Ovary (tissue), 9 donors: ENCODE results near the gene TENT5C. TPM values are rescaled to one million over a fixed set of nuclear protein-coding genes. Genes with fewer than 3 reads are reported as not detected.

ENCODE experiments used
- DNase-seq, 5 donors: peaks; one replicate each; pipeline ENCODE4 v3.0.0-alpha.2; 2019 to 2020
- H3K27ac ChIP-seq, 2 donors: fragments of 200-600 bp; one replicate each; pipeline versions ENCODE4 v1.5.1 to v1.8.0; 2019 to 2022
- H3K27me3 ChIP-seq: fragments of 200-600 bp; one replicate; pipeline ENCODE4 v1.8.0; 2022
- H3K36me3 ChIP-seq: fragments of 200-600 bp; sonication (generic); one replicate; pipeline ENCODE4 v1.5.1; 2019
- H3K4me1 ChIP-seq: one replicate; pipeline ENCODE4 v1.8.1; 2013; ENCODE audit warnings: mild to moderate bottlenecking, moderate library complexity; ENCODE audit not compliant: insufficient read depth
- H3K4me3 ChIP-seq: fragments of 200-600 bp; sonication (generic); one replicate; pipeline ENCODE4 v1.5.1; 2017
- H3K9me3 ChIP-seq, 2 donors: fragments of 200-600 bp in 1 of 2; sonication (generic) in 1 of 2; one replicate each; pipeline versions ENCODE4 v1.5.1 to v1.8.1; 2013 to 2019; ENCODE audit warnings: mild to moderate bottlenecking in 1 of 2, moderate library complexity in 1 of 2
- CTCF ChIP-seq, 3 donors: fragments of 450-650 bp in 2 of 3; fragments of 200-600 bp in 1 of 3; IDR thresholded peaks; one replicate each; pipeline versions ENCODE4 v1.5.1 to v1.8.0; 2016 to 2022; ENCODE audit warnings: antibody characterized with exemption in 3 of 3, mild to moderate bottlenecking in 1 of 3
- EP300 ChIP-seq: sonication (generic); formaldehyde crosslinking; IDR thresholded peaks from one replicate; pipeline ENCODE4 v1.6.1; 2017; ENCODE audit warnings: antibody characterized with exemption
- POLR2A ChIP-seq: fragments of 450-650 bp; IDR thresholded peaks from one replicate; pipeline ENCODE4 v1.6.1; 2017; ENCODE audit warnings: antibody characterized with exemption, mild to moderate bottlenecking, moderate library complexity
- WGBS, 3 donors: extraction: QIAGEN DNeasy Blood & Tissue Kit in 1 of 3; methylation state at CpG; one replicate each; pipeline versions ENCODE4 v1.1.5 to v1.1.7; 2013 to 2017; 5-methylcytosine and 5-hydroxymethylcytosine counted together
- intact Hi-C, 4 donors: fragments of 100-400 bp; cut with DNase I; formaldehyde crosslinking; loops; one replicate each; pipeline versions ENCODE4 v1.11.0 to v1.15.1; 2022 to 2023
- polyA plus RNA-seq, 2 donors: library from polyadenylated mRNA; stranded (reverse); fragments of 200-250 nt in 1 of 2; fragments of 350-450 nt in 1 of 2; fragmentation: Illumina TruSeq in 1 of 2; extraction: RNeasy Lipid Tissue Mini Kit (QIAGEN cat#74804) in 1 of 2; gene quantifications; one replicate each; pipeline ENCODE4 v1.2.3, GENCODE V29; 2013 to 2014
- total RNA-seq, 7 donors: library from RNA; depleted of rRNA in 2 of 7; stranded (reverse); fragments of >200 nt in 2 of 7; fragmentation: NEBNext Ultra II Directional in 3 of 7; extraction: Animal tissue kit (Norgen Biotek cat#: 25700) in 3 of 7; gene quantifications; one replicate each; pipeline versions ENCODE4 v1.1.0 to v1.2.4, GENCODE V29; 2016 to 2023
- donor health status: DM: no; HTN: no; CAD: no; lungs with moderate emphysema.
- donor health status: DM: no; HTN: no; CAD: no.
- donor health status: Bipolar disorder and iron deficiency.
- donor health status: DM: yes; HTN: yes; CAD: no.
- donor health status: DM: no; HTN: no; CAD: no.
- donor health status: DM: yes; HTN: yes; CAD: no.

TENT5C gene
- total and polyA plus RNA-seq, 9 donors, result 2.6 to 24.7 (median 11.4) TPM

- no peaks in the 10 kb centered on the region for H3K4me1 ChIP-seq
- H3K9me3 ChIP-seq, result no peaks in the 10 kb centered on the region
- no peak overlapping the region for H3K27ac ChIP-seq
- TF ChIP-seq EP300 (no peak), POLR2A (no peak), CTCF (IDR thresholded peaks at IDR 0.05) (no peak)
- 45 to 51% (median 47%) methylated on average over 7 of the region's 7 CpGs for WGBS, 3 donors
- intact Hi-C loops, result no loop called here
- no peaks in the 10 kb centered on the region for H3K36me3 ChIP-seq
- DNase-seq, result no peak
- no peak overlapping the region for H3K4me3 ChIP-seq
- H3K27me3 ChIP-seq, result no peaks in the 10 kb centered on the region
Measured at GRCh38 chr1:117590273-117590925, 15.4 kb upstream of the TENT5C start.

- no peak for DNase-seq
- Histone ChIP-seq H3K4me1 (no peaks in the 10 kb centered on the region), H3K36me3 (no peaks in the 10 kb centered on the region), H3K27me3 (no peaks in the 10 kb centered on the region), H3K9me3 (no peaks in the 10 kb centered on the region), H3K4me3 (no peak overlapping the region), H3K27ac (no peak overlapping the region)
- intact Hi-C loops, result no loop called here
- TF ChIP-seq CTCF (IDR thresholded peaks at IDR 0.05) (no peak), POLR2A (no peak), EP300 (no peak)
- 80 to 92% (median 82%) methylated on average over 3 of the region's 3 CpGs for WGBS, 3 donors
Measured at GRCh38 chr1:117591252-117591651, 14.6 kb upstream of the TENT5C start.

GRCh38 chr1:117592155-117592554 lies 13.7 kb upstream of the TENT5C start:
- H3K4me1 ChIP-seq, result no peaks in the 10 kb centered on the region
- DNase-seq, result no peak
- no peak overlapping the region for H3K27ac ChIP-seq
- no peak overlapping the region for H3K4me3 ChIP-seq
- no peaks in the 10 kb centered on the region for H3K9me3 ChIP-seq
- intact Hi-C loops, result no loop called here
- no peaks in the 10 kb centered on the region for H3K27me3 ChIP-seq
- no peaks in the 10 kb centered on the region for H3K36me3 ChIP-seq
- TF ChIP-seq CTCF (IDR thresholded peaks at IDR 0.05), result no peak
- no peak for TF ChIP-seq POLR2A
- TF ChIP-seq EP300, result no peak
- 77 to 89% (median 83%) methylated on average over 9 of the region's 9 CpGs for WGBS, 3 donors

- Histone ChIP-seq H3K27me3 (no peaks in the 10 kb centered on the region), H3K4me3 (no peak overlapping the region), H3K9me3 (no peaks in the 10 kb centered on the region), H3K36me3 (no peaks in the 10 kb centered on the region), H3K27ac (no peak overlapping the region), H3K4me1 (no peaks in the 10 kb centered on the region)
- intact Hi-C loops, result no loop called here
- 82 to 91% (median 84%) methylated on average over 8 of the region's 8 CpGs for WGBS, 3 donors
- no peak for DNase-seq
- TF ChIP-seq CTCF (IDR thresholded peaks at IDR 0.05) (no peak), POLR2A (no peak), EP300 (no peak)
Measured at GRCh38 chr1:117594261-117594990, 11.4 kb upstream of the TENT5C start.
